DMS 273 treated with DMSO at 0.1 percent for 48 hours (cell line): ENCODE results near the gene WDR89.
"Not testable (repeated sequence)": the region's sequence is repeated elsewhere in the genome, so short reads cannot be mapped to it uniquely, and the experiment has no call there.

Source experiments
- DNase-seq: peaks from one replicate; lab custom pipeline; 2025; lab: John Stamatoyannopoulos, UW

WDR89 gene

GRCh38 chr14:63654346-63654745 is 12.7 kb upstream of the WDR89 start:
- no peak for DNase-seq

DNA sequence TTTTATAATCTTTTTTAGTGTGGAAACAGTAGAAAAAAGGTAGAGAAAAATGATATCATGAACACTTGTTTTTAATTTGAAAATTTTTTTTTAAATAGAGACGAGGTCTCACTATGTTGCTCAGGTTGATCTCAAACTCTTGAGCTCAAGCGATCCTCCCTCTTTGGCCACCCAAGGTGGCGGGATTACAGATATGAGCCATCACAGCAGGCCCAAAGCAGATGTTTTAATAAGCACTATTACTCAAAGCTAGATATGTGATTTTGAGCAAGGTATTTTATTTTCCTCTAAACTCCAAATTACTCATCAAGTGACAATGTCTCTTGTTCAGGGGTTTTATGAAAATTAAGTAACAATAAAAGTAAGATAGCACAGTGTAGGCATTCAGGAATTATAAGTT is 10.7 kb upstream of the WDR89 start:
- no peak for DNase-seq

DNA sequence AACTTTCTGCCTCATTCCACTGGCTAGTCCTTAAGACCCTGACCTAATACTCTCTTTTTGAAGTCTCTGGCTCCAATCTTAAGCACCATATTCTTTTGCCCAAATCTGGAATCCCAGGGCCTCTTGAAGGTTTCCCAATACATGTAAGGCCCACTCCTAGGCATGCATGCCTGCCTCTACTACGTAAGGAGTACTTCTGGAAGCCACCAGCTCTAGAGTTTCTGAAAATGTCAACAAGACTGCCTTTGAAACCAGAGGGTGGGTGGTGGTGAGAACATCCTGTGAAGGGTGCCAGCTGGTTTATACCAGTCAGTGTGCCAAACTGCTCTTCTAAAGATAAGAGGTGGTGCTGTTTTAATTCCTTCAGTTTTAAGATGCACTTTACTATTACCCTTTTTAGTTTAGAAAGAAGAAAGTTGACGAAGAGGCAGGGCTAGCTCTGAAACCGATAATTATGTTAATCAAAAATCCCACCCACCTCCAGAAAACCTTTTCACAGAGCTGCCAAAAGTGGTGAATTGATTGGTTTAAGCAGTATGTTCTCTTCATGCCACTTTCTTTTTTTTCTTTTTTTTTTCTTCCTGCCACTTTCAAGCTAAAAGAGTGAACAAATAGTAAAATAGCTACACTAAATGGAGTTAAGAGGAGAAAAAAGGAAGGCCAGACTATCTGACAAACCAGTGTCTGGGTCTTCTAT is 8.7 kb upstream of the WDR89 start:
- DNase-seq, result no peak

GRCh38 chr14:63647696-63648410 is 6.2 kb upstream of the WDR89 start:
- DNase-seq, result no peak

- no peak for DNase-seq
These were observed 3.1 kb upstream of the WDR89 start for GRCh38 chr14:63644741-63645140.

GRCh38 chr14:63642656-63643382 is 1.1 kb upstream of the WDR89 start:
- DNase-seq, result no peak

GRCh38 chr14:63642229-63642611 is 549 bp upstream of the WDR89 start:
- DNase-seq, result peak; percentile 94

GRCh38 chr14:63638493-63638892 is 3.2 kb downstream of the WDR89 start:
- no peak for DNase-seq

DNA sequence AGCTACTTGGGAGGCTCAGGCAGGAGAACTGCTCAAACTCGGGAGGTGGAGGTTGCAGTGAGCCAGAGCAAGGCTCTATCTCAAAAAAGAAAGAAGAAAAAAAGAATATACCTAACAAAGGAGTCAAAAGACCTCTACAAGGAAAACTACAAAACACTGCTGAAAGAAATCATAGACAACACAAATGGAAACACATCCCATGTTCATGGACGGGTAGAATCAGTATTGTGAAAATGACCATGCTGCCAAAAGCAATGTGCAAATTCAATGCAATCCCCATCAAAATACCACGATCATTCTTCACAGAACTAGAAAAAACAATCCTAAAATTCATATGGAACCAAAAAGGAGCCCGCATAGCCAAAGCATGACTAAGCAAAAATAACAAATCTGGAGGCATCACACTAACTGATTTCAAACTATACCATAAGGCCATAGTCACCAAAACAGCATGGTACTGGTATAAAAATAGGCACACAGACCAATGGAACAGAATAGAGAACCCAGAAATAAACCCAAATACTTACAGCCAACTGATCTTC is 5.5 kb downstream of the WDR89 start:
- DNase-seq, result not testable (repeated sequence)

GRCh38 chr14:63633801-63634200 is 7.9 kb downstream of the WDR89 start:
- no peak for DNase-seq

DNA sequence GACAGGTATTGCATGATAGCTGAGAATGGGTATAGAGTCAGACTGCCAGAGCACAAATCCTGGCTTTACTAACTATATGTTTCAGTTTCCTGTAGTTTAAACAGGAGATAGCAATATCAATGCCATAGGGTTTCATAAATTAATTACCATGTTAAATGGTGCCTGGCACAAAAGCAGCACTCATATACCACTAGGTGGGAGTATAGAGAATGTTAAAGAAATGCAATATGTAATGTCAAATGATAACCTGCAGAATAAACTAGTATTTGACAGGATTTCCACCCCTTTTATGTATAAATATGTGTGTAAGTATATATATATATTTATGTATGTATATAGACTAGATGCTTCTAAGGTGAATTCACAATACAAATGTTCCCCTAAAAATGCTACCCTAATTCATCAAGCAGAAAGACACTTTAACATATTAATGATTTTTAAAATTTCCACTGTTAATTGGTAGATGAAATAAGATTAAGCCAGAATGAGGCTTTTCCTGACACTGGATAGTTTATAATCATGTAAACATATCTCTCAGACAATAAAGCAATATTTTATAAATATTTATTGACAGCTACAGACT is 8.6 kb downstream of the WDR89 start:
- DNase-seq, result no peak

- no peak for DNase-seq
These were observed 17.0 kb downstream of the WDR89 start for GRCh38 chr14:63624701-63625100.

DNA sequence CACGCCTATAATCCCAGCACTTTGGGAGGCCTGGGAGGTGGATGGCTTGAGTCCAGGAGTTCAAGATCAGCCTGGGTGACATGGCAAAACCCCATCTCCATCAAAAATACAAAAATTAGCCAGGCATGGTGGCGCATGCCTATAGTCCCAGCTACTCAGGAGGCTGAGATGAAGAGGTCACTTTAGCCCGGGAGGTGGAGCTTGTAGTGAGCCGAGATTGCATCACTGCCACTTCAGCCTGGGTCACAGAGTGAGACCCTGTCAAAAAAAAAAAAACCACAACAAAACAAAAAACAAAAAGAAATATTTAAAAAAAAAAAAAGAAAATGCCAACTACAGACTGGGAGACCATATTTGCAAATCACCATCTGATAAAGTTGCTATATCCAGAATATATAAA is 17.5 kb downstream of the WDR89 start:
- DNase-seq, result no peak

DNA sequence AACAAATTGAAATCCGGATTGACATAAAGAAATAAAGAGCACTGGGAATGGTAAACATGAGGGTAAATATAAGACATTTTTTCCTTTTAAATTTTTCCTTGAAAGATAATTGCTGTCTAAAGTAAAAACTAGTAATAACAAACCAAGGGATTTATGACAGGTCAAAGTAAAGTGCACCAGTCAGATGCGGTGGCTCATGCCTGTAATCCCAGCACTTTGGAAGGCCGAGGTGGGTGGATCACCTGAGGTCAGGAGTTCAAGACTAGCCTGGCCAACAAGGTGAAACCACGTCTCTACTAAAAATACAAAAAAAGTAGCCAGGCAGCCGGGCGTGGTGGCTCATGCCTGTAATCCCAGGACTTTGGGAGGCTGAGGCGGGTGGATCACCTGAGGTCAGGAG is 19.7 kb downstream of the WDR89 start:
- DNase-seq, result not testable (repeated sequence)

GRCh38 chr14:63616015-63616414 is 25.7 kb downstream of the WDR89 start:
- no peak for DNase-seq

DNA sequence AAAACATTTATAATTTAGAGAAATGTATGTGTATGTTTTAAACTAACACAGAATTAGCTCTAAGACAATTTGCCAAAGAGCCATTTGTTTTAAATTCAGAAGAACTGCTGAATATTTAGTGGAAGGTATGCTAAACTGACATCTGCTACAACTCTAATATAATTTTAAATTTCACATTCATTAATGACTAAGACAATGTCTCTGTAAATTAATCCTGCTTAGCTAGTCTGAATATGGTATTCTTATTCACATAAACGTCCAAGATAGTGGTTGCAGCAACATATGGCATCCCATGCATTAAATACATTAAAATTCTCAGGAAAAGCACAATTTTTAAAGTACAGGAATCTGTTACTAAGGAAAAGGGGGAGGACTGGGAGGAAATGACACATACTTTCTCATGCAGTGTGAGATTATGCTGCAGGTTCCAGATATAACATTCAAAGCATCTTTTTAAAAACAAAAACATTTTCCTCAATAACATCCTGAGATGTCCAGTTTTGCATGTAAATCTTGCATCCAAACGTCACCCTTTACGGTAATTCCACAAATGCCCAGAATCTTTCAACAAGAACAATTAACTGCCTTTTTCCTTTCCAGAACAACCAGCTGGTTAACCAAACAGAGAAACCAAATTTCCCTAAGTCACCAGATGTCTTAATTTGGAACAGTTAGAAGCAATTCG is 26.9 kb downstream of the WDR89 start:
- DNase-seq, result peak; percentile 29

DNA sequence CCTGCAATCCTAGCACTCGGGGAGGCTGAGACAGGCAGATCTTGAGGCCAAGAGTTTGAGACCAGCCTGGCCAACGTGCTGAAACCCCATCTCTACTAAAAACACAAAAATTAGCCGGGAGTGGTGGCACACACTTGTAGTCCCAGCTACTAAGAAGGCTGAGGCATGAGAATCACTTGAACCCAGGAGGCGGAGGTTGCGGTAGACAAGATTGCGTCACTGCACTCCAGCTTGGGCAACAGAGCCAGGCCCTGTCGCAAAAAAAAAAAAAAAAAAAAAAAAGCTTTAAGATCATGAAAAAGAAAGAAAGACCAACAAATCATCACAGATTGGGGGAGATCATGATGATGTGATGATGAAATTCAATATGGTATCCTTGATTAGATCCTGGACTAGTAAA is 30.6 kb downstream of the WDR89 start:
- DNase-seq, result no peak

GRCh38 chr14:63605041-63605532 is 36.6 kb downstream of the WDR89 start:
- DNase-seq, result no peak

GRCh38 chr14:63604626-63605025 is 37.0 kb downstream of the WDR89 start:
- DNase-seq, result no peak

GRCh38 chr14:63603749-63604277 is 37.9 kb downstream of the WDR89 start:
- DNase-seq, result no peak

GRCh38 chr14:63598807-63599206 is 42.9 kb downstream of the WDR89 start:
- DNase-seq, result no peak
